ENCODE data around the gene AGPAT2.

The AGPAT2 gene

GRCh38 chr9:136675477-136676296 is 11.6 kb downstream of the AGPAT2 start:
- H3K27me3 ChIP-seq (ENCODE audit: insufficient read depth, low read length): no peaks in the 10 kb centered on the region
- H3K4me1 ChIP-seq (ENCODE audit: control insufficient read depth in 1 of 2, insufficient read depth in 2 of 2, low read length in 2 of 2): no peaks in the 10 kb centered on the region
- H3K4ac ChIP-seq (ENCODE audit: low read depth, low read length): no peak overlapping the region
- peaks cover 2 to 6% of the 10 kb centered on the region in 2 experiments for H3K36me3 ChIP-seq (ENCODE audit: control insufficient read depth in 1 of 2, insufficient read depth in 2 of 2, low read length in 2 of 2)
- H4K8ac ChIP-seq (ENCODE audit: low read depth, low read length): no peak overlapping the region
- H3K18ac ChIP-seq (ENCODE audit: low read length): no peak overlapping the region
- no peaks in the 10 kb centered on the region for H3K79me1 ChIP-seq (ENCODE audit: low read length)
- no peak overlapping the region for H2AK5ac ChIP-seq (ENCODE audit: low read length)
- no peak overlapping the region for H3K4me2 ChIP-seq (ENCODE audit: low read length)
- no peak overlapping the region for H3K14ac ChIP-seq (ENCODE audit: low read length)
- no peak overlapping the region for H3K23ac ChIP-seq (ENCODE audit: low read length)
- no peak overlapping the region for H2BK120ac ChIP-seq (ENCODE audit: insufficient read depth, low read length, poor library complexity)
- no peak overlapping the region for H3K27ac ChIP-seq (ENCODE audit: low read depth, low read length)
- no peak overlapping the region for H2BK5ac ChIP-seq (ENCODE audit: low read depth, low read length, poor library complexity)
- no peak overlapping the region for H2AFZ ChIP-seq (ENCODE audit: insufficient read depth, low read length, poor library complexity)
- no peaks in the 10 kb centered on the region for H3K9me3 ChIP-seq (ENCODE audit: insufficient read depth, low read depth, low read length)
- H4K12ac ChIP-seq (ENCODE audit: low read depth, low read length): no peak overlapping the region
- WGBS (ENCODE audit: extremely low coverage, insufficient coverage, insufficient read length): no CpG with 5 or more reads among the region's 16 CpGs
- H3K4me3 ChIP-seq (ENCODE audit: low read depth, low read length): no peak overlapping the region
- no peak overlapping the region for H3K9ac ChIP-seq (ENCODE audit: low read length)
- no peak overlapping the region for H4K91ac ChIP-seq (ENCODE audit: low read depth, low read length)
- H3K79me2 ChIP-seq (ENCODE audit: control insufficient read depth, insufficient read depth, low read length, poor library complexity): no peaks in the 10 kb centered on the region
- DNase-seq: no peak
- no peak overlapping the region for H2BK12ac ChIP-seq (ENCODE audit: low read length)

DNA sequence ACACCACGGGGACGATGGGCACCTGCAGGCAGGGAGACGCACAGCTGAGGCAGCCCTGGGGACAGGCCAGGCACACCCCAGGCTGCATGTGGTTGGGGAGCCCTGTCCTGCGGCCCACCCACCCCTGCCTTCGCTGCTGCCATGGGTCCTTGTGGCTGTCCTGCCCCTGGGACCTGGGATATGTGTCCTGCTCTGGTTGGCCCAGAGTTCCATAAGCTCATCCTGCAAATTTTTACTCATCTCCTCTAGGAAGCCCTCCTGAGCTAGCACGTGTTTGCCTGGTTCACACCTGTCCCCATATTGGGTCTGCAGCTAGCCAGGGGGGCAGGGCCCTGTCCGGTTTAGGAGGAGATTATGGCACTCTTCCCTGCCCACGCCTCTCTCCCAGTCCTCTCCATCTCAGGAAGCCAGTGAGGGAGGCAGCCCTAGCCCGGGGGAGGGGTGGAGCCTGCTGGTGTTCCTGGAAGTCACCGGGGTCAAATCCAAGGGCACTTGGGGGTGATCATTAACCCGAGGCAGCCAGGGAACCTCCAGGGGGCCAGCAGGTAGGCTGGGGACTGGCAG is 12.4 kb downstream of the AGPAT2 start:
- no peak overlapping the region for H2AK5ac ChIP-seq (ENCODE audit: low read length)
- H4K8ac ChIP-seq (ENCODE audit: low read depth, low read length): no peak overlapping the region
- no peak overlapping the region for H3K23ac ChIP-seq (ENCODE audit: low read length)
- H3K14ac ChIP-seq (ENCODE audit: low read length): no peak overlapping the region
- no peak overlapping the region for H2BK12ac ChIP-seq (ENCODE audit: low read length)
- H3K9ac ChIP-seq (ENCODE audit: low read length): no peak overlapping the region
- no peak overlapping the region for H3K4me3 ChIP-seq (ENCODE audit: low read depth, low read length)
- no peak overlapping the region for H3K4me2 ChIP-seq (ENCODE audit: low read length)
- H3K9me3 ChIP-seq (ENCODE audit: insufficient read depth, low read depth, low read length): no peaks in the 10 kb centered on the region
- no CpG with 5 or more reads among the region's 11 CpGs for WGBS (ENCODE audit: extremely low coverage, insufficient coverage, insufficient read length)
- H3K36me3 ChIP-seq (ENCODE audit: control insufficient read depth in 1 of 2, insufficient read depth in 2 of 2, low read length in 2 of 2): peaks cover 2 to 6% of the 10 kb centered on the region in 2 experiments
- no peaks in the 10 kb centered on the region for H3K79me1 ChIP-seq (ENCODE audit: low read length)
- H3K27me3 ChIP-seq (ENCODE audit: insufficient read depth, low read length): no peaks in the 10 kb centered on the region
- H4K91ac ChIP-seq (ENCODE audit: low read depth, low read length): no peak overlapping the region
- no peak overlapping the region for H3K4ac ChIP-seq (ENCODE audit: low read depth, low read length)
- no peak overlapping the region for H2BK5ac ChIP-seq (ENCODE audit: low read depth, low read length, poor library complexity)
- no peak overlapping the region for H4K12ac ChIP-seq (ENCODE audit: low read depth, low read length)
- no peak overlapping the region for H2BK120ac ChIP-seq (ENCODE audit: insufficient read depth, low read length, poor library complexity)
- DNase-seq: no peak
- no peaks in the 10 kb centered on the region for H3K79me2 ChIP-seq (ENCODE audit: control insufficient read depth, insufficient read depth, low read length, poor library complexity)
- H3K4me1 ChIP-seq (ENCODE audit: control insufficient read depth in 1 of 2, insufficient read depth in 2 of 2, low read length in 2 of 2): no peaks in the 10 kb centered on the region
- no peak overlapping the region for H3K27ac ChIP-seq (ENCODE audit: low read depth, low read length)
- no peak overlapping the region for H2AFZ ChIP-seq (ENCODE audit: insufficient read depth, low read length, poor library complexity)
- H3K18ac ChIP-seq (ENCODE audit: low read length): no peak overlapping the region

GRCh38 chr9:136673975-136674785 is 13.1 kb downstream of the AGPAT2 start:
- no peaks in the 10 kb centered on the region for H3K27me3 ChIP-seq (ENCODE audit: insufficient read depth, low read length)
- no peak overlapping the region for H2AK5ac ChIP-seq (ENCODE audit: low read length)
- H3K9me3 ChIP-seq (ENCODE audit: insufficient read depth, low read depth, low read length): no peaks in the 10 kb centered on the region
- no peaks in the 10 kb centered on the region for H3K4me1 ChIP-seq (ENCODE audit: control insufficient read depth in 1 of 2, insufficient read depth in 2 of 2, low read length in 2 of 2)
- H3K4me2 ChIP-seq (ENCODE audit: low read length): no peak overlapping the region
- WGBS (ENCODE audit: extremely low coverage, insufficient coverage, insufficient read length): no CpG with 5 or more reads among the region's 26 CpGs
- H3K18ac ChIP-seq (ENCODE audit: low read length): no peak overlapping the region
- no peak overlapping the region for H2BK12ac ChIP-seq (ENCODE audit: low read length)
- H4K91ac ChIP-seq (ENCODE audit: low read depth, low read length): no peak overlapping the region
- H3K9ac ChIP-seq (ENCODE audit: low read length): no peak overlapping the region
- no peak overlapping the region for H3K23ac ChIP-seq (ENCODE audit: low read length)
- H3K79me2 ChIP-seq (ENCODE audit: control insufficient read depth, insufficient read depth, low read length, poor library complexity): no peaks in the 10 kb centered on the region
- H3K36me3 ChIP-seq (ENCODE audit: control insufficient read depth in 1 of 2, insufficient read depth in 2 of 2, low read length in 2 of 2): peaks cover 2 to 6% of the 10 kb centered on the region in 2 experiments
- DNase-seq: no peak
- H3K4me3 ChIP-seq (ENCODE audit: low read depth, low read length): no peak overlapping the region
- H3K27ac ChIP-seq (ENCODE audit: low read depth, low read length): no peak overlapping the region
- no peak overlapping the region for H3K4ac ChIP-seq (ENCODE audit: low read depth, low read length)
- H4K12ac ChIP-seq (ENCODE audit: low read depth, low read length): no peak overlapping the region
- no peak overlapping the region for H3K14ac ChIP-seq (ENCODE audit: low read length)
- no peak overlapping the region for H2AFZ ChIP-seq (ENCODE audit: insufficient read depth, low read length, poor library complexity)
- H2BK5ac ChIP-seq (ENCODE audit: low read depth, low read length, poor library complexity): no peak overlapping the region
- no peaks in the 10 kb centered on the region for H3K79me1 ChIP-seq (ENCODE audit: low read length)
- H2BK120ac ChIP-seq (ENCODE audit: insufficient read depth, low read length, poor library complexity): no peak overlapping the region
- no peak overlapping the region for H4K8ac ChIP-seq (ENCODE audit: low read depth, low read length)

DNA sequence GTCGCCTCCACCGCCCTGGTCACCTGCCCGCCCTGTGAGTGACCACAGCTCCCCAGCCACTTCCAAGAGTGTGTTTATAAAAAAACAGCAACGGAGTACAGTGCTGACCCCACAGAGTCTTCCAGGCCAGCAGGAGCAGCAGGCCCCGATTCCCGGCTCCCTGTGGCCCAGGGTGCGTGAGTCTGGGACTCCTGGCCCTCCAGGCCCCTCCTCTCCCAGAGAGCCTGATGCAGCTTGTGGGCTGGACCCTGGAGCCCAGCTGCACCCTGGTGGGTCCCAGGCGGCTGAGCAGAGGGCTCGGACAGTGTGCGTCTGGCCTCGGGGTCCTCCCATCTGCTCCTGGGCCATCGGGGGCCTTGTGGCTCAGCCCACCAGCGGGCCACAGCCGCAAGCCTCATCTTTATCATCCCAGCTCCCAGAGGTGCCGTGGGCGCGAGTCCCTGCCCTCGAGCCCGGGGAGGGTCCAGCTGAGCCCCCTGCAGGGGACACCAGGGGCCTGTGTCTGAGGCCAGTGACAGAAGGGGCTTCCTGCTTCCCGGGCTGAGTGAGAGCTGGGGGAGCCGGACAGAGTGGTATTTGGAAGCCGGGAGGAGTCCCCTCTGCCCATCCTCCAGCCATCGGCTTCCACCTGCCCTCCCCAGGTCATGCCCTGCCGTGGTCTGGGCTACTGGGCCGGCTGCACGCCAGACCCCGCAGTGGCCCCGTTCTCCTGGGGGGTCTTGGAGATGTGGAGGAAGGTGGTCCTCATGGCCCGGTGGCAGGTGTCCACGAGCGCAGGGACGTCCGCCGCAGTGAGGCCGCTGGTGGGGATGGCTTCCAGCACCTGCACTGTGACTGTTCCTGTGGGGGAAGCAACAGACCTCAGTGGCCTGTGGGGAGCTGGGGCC is 13.9 kb downstream of the AGPAT2 start:
- Histone ChIP-seq H3K18ac (ENCODE audit: low read length) (no peak overlapping the region), H3K4me2 (ENCODE audit: low read length) (no peak overlapping the region)
- no CpG with 5 or more reads among the region's 35 CpGs for WGBS (ENCODE audit: extremely low coverage, insufficient coverage, insufficient read length)

More for the DNA sequence above, 13.9 kb downstream of the AGPAT2 start:
- no peak overlapping the region for H3K14ac ChIP-seq (ENCODE audit: low read length)
- no peak overlapping the region for H3K9ac ChIP-seq (ENCODE audit: low read length)
- H2AK5ac ChIP-seq (ENCODE audit: low read length): no peak overlapping the region
- no peak overlapping the region for H4K12ac ChIP-seq (ENCODE audit: low read depth, low read length)
- H3K36me3 ChIP-seq (ENCODE audit: control insufficient read depth in 1 of 2, insufficient read depth in 2 of 2, low read length in 2 of 2): peaks cover 2 to 6% of the 10 kb centered on the region in 2 experiments
- no peak overlapping the region for H3K27ac ChIP-seq (ENCODE audit: low read depth, low read length)
- H2BK120ac ChIP-seq (ENCODE audit: insufficient read depth, low read length, poor library complexity): no peak overlapping the region
- H3K4ac ChIP-seq (ENCODE audit: low read depth, low read length): no peak overlapping the region
- H3K4me1 ChIP-seq (ENCODE audit: control insufficient read depth in 1 of 2, insufficient read depth in 2 of 2, low read length in 2 of 2): no peaks in the 10 kb centered on the region
- no peaks in the 10 kb centered on the region for H3K79me1 ChIP-seq (ENCODE audit: low read length)
- no peak overlapping the region for H2AFZ ChIP-seq (ENCODE audit: insufficient read depth, low read length, poor library complexity)
- DNase-seq: no peak
- no peak overlapping the region for H2BK5ac ChIP-seq (ENCODE audit: low read depth, low read length, poor library complexity)
- no peak overlapping the region for H4K8ac ChIP-seq (ENCODE audit: low read depth, low read length)
- H3K27me3 ChIP-seq (ENCODE audit: insufficient read depth, low read length): no peaks in the 10 kb centered on the region
- H3K79me2 ChIP-seq (ENCODE audit: control insufficient read depth, insufficient read depth, low read length, poor library complexity): no peaks in the 10 kb centered on the region
- H2BK12ac ChIP-seq (ENCODE audit: low read length): no peak overlapping the region
- no peak overlapping the region for H3K4me3 ChIP-seq (ENCODE audit: low read depth, low read length)
- no peaks in the 10 kb centered on the region for H3K9me3 ChIP-seq (ENCODE audit: insufficient read depth, low read depth, low read length)
- H3K23ac ChIP-seq (ENCODE audit: low read length): no peak overlapping the region
- H4K91ac ChIP-seq (ENCODE audit: low read depth, low read length): no peak overlapping the region
